GM19238 (cell line): ENCODE results near the gene ATF5.
"Not testable (repeated sequence)": the region's sequence is repeated elsewhere in the genome, so short reads cannot be mapped to it uniquely, and the experiment has no call there.

Experiments
- DNase-seq: peaks from one replicate; pipeline ENCODE4 v3.0.0; 2011; ENCODE audit warnings: low spot score; ENCODE audit not compliant: insufficient read length

Gene ATF5

GRCh38 chr19:49923055-49924003 lies 5.7 kb upstream of the ATF5 start:
- DNase-seq, result no peak

DNA sequence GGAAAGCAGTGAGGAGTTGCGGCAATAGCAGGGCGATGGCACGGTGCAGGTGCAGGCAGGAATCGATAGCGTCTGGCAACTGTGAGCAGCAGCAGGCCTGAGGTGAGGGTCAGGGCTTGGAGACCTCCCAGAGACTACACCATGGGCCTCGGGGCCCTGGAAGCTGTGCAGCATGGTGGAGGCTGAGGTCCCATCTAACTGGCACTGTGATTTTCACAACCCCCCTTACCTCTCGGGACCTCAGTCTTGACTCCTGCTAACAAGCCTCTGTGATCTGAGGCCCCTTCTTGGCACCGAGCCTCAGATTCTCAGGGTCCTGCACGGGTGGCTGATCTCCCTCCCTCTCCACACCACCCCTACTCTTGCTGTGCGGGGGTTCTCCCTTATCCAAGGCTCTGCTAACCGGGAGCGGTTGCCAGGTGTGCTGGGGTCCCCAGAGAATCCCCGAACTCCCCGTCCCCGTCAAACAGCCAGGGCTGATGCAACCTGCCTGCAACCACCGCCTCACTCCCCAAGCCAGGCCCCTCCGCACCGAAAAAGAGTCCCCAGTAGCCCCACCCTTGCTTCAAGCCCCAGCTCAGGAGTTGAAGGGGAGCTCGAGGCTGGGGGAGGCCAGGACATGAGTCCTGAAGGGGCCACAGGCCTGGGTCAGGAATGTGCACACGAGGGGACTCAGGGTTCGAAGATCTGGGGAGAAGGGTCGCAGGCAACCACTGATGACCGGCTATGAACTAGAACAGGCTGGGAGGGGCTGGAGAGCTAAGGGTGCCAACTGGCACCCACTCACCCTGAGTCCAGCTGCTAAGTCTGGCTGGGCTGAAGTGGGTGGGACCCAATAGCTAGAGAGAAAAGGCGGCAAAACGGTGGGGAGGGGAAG lies 4.8 kb upstream of the ATF5 start:
- DNase-seq, result no peak

DNA sequence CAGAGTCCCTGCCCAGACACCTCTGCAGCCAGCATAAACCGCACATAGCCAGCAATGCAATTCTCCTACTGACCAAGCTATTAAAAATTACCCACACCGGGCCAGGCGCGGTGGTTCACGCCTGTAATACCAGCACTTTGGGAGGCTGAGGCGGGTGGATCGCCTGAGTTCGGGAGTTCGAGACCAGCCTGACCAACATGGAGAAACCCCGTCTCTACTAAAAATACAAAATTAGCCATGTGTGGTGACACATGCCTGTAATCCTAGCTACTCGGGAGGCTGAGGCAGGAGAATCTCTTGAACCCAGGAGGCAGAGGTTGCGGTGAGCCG lies 4.2 kb upstream of the ATF5 start:
- DNase-seq, result not testable (repeated sequence)

DNA sequence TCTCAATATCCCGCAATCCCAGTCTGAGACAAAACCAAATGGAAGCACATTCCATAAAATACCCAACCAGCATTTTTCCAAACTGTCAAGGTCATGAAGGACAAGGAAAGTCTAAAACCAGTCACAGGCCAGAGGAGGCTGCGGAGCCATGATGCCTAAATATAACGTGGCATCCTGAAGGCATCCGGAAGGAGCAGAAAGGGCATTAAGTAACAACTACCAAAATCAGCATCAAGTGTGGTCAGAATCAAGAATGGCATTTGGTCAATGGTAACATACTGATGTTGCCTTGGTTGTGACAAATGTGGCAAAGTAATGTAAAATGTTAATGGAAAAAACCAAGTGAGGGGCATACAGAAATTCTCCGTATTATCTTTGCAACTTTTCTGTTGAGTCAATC lies 3.5 kb upstream of the ATF5 start:
- no peak for DNase-seq

DNA sequence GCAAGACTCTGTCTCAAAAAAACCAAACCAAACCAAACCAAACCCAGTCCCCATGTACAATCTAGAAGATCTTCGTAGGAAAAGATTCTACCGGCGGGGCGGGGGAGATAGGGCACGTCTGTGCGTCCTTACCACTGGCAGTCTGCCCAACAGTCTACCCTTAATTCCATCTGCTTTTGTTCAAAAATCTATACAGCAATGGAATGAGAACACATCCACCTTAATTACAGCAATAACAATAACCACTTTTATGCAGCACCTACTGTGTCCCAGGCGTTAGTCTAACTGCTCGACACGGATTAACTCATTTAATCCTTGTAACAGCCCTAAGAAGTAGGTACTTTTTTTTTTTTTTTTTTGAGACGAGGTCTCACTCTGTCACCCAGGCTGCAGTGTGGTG lies 2.5 kb upstream of the ATF5 start:
- DNase-seq, result no peak

DNA sequence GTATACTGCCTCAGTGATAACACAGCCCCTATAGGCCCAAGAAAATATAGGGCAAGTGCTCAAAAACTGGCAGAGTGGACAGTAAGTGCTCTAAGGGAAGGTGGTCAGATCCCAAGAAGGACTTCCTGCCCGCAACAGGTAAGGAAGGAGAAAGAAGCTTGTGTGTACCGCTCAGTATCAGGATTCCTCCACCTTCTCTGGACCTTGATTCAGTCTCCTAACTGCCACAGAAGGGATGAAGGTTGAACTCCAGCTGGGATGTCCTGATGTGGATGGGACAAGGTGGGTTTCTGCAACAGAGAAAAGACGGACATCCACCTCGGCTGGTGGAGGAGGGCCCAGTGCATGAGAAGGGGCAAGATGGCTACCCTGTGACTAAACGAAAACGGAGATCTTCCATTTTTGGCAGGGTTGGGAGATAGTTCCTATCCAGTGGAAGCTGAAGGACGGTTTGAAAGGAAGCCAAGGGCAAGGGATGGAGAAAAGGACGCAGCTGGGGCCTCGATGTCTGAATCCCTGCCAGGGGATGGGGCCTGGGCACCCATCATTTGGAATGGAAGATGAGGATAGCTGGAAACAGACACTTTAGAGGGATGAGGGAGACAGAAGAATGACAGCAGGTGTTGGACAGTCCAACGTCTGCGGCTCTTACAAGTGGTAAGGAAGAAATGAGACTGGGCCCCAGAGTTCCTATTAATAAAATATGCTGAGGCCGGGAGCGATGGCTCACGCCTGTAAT lies 1.3 kb upstream of the ATF5 start:
- no peak for DNase-seq

DNA sequence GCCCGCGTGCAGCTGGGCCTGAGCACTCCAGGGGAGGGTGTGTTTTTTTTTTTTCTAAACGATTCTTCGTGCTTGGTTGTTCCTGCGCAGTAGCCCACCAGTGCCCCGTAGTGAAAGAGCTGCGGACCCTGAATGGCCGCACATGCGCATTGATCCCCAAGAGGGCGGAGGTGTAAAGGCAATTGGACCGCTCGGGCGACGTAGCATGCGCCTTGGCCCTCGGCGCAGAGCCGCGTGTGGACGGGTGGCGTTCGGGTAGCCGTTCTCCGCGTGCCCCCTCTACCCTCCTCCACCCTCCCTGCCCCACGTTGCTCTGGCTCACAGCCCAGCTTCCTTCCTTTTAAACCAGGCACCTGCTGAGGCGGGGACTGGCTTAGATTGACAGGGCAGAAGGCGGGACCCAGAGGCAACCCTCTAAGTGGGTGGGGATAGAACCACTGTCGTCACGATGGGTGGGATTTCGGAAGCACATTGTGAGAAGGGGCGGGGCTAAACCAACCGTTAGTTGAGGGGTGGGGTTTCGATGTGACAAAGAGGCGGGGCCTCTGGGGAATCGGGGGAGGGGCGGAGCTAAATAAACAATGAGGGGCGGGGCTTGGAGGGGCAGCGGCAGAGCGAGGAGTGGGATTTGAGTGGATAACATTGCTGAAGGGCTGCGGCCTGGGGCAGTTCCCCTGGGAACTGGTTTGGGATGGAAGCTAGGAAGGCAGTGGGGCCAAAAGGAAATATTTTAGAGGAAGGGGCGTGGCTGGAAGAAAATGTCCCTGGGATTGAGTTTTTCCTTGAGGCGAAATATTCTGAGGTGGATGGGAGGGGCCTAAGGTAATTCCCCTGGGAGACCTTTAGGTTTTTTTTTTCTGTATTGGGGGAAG lies 842 bp downstream of the ATF5 start:
- DNase-seq, result peak; percentile 87

- no peak for DNase-seq
Observed at GRCh38 chr19:49930483-49931011, 1.5 kb downstream of the ATF5 start.

GRCh38 chr19:49931293-49932040 lies 2.5 kb downstream of the ATF5 start:
- DNase-seq, result no peak

DNA sequence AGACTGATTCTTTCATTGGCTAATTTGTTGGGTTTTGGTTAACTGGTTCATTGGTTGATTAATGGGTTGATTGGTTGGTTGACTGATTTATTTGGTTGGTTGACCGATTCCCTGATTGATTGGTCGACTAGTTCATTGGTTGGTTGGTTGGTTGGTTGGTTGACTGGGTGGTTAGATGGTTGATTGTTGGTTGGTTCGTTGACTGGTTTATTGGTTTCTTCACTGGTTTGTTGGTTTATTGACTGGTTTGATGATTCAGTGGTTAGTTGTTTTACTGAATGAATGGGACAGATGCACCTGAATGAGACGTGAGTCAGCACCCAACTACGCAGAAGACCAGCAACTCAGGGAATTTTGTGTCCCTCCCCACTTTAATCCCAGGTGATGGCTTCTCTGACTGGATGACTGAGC lies 3.0 kb downstream of the ATF5 start:
- no peak for DNase-seq

DNA sequence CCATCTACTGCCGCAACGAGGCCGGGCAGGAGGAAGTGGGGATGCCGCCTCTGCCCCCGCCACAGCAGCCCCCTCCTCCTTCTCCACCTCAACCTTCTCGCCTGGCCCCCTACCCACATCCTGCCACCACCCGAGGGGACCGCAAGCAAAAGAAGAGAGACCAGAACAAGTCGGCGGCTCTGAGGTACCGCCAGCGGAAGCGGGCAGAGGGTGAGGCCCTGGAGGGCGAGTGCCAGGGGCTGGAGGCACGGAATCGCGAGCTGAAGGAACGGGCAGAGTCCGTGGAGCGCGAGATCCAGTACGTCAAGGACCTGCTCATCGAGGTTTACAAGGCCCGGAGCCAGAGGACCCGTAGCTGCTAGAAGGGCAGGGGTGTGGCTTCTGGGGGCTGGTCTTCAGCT lies 3.7 kb downstream of the ATF5 start:
- DNase-seq, result no peak

- no peak for DNase-seq
Observed at GRCh38 chr19:49933643-49934042, 4.6 kb downstream of the ATF5 start.

- DNase-seq, result no peak
Observed at GRCh38 chr19:49936549-49936948, 7.5 kb downstream of the ATF5 start.

GRCh38 chr19:49937750-49938381 lies 8.9 kb downstream of the ATF5 start:
- DNase-seq, result peak; percentile 61

DNA sequence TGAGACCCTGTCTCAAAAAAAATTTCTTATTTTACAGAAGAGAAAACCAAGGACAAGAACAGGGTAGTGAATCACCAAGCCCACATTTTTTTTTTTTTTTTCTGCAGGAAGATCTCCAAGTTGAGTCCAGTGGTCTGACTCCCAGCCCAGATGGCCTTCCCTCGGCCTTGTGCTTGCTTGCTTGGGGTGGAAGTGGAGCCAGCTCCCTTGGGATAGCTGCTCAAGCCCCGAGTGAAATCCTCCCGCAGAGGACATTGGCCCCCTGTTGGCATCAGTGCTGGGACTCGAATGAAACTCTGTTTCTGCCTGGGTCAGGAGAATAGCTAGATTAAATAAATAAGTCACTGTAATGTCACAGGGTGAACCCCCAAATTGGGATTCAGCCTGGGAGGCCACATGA lies 9.7 kb downstream of the ATF5 start:
- DNase-seq, result no peak

DNA sequence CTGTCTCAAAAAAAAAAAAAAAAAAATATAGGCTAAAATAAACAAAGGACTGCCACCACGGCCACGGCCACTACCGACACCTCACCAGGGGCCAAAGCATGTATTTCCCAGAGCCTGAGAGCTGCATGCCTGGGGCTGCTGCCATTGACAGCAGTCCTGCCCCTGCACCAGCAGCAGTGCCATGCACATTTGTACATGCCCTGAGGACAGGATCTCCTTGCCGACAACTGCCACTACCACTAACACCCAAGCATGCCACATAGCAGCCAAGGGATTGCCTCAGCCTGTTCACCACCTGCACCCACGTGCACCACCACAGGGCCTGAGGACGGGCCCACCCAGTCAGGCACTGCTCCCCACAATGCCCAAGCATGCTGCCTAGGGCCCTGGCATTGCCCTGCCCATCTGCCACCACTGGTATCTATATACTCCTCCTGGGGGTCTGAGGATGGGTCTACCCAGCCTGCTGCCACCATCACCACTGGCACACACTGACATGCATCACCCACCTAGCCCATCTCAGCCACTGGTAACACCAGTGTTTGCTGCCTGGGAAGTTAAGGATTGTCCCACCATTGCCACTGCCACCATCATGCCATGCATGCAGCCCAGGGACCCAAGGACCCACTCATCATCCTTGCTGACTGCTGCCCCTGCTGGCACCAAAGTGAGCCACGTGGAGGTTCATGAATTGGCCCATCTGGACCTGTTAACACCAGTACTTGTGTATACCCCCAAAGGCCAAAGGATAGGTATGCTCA lies 10.9 kb downstream of the ATF5 start:
- no peak for DNase-seq

- DNase-seq, result no peak
Observed at GRCh38 chr19:49940482-49940791, 11.4 kb downstream of the ATF5 start.

DNA sequence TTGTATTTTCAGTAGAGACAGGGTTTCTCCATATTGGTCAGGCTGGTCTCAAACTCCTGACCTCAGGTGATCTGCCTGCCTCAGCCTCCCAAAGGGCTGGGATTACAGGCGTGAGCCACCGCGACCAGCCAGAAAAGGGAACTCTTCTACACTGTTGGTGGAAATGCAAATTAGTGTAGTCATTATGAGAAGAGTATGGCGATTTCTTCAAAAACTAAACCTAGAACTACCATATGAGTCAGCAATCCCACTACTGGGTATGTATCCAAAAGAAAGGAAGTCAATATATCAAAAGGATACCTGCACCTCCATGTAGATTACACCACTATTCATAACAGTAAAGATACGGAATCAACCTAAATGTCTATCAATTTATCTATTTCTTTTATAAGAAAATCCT lies 15.6 kb downstream of the ATF5 start:
- DNase-seq, result not testable (repeated sequence)

DNA sequence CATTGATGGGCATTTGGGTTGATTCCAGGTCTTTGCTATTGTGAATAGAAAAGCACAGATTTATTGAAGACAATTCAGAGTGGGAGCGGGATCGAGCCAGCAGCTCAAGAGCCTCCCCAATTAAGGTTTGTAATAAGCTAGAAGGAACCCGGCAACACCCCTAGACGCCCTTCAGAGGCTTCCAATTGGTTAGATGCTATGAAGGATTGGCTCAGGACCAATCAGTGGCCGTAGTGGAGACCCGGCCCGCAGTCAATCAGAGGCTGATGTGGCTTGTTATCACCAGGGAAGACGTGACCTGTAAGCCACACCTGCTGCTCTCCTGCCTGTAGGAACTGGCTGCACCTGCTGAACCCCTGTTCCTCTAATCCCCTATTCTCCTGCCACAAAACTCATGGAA lies 17.4 kb downstream of the ATF5 start:
- no peak for DNase-seq
